Hepatocyte (in vitro differentiated cells): Measurements from ENCODE around the gene OGFOD2.

ENCODE experiments used
- CTCF ChIP-seq: fragments of 200-600 bp; sonication (generic); IDR thresholded peaks from 2 replicates; pipeline ENCODE4 v1.5.1; 2016; ENCODE audit warnings: antibody characterized with exemption, mild to moderate bottlenecking; ENCODE audit not compliant: poor library complexity
- EZH2 ChIP-seq: fragments of 200-600 bp; sonication (generic); IDR thresholded peaks from 2 replicates; pipeline ENCODE4 v1.6.1; 2016; ENCODE audit warnings: antibody characterized with exemption, mild to moderate bottlenecking, borderline replicate concordance

GRCh38 chr12:123001464-123001863 lies 26.4 kb downstream of the OGFOD2 start:
- TF ChIP-seq CTCF (no peak), EZH2 (no peak)
